SK-N-MC (cell line): ENCODE results near the gene LINGO4.

ENCODE experiments used
- EZH2 ChIP-seq: fragments of 200-600 bp; sonication (generic); IDR thresholded peaks from one replicate; pipeline ENCODE4 v1.6.1; 2017; ENCODE audit warnings: antibody characterized with exemption
- FOXP2 ChIP-seq: optimal IDR thresholded peaks from 2 replicates; pipeline ENCODE3; 2011; ENCODE audit warnings: mild to moderate bottlenecking, moderate library complexity; ENCODE audit not compliant: insufficient read depth; ENCODE audit errors: extremely low read length, control extremely low read depth
- POLR2AphosphoS5 ChIP-seq: IDR thresholded peaks from 2 replicates; pipeline ENCODE4 v1.6.1; 2012; ENCODE audit warnings: mild to moderate bottlenecking, low read depth, low read length, borderline replicate concordance

DNA sequence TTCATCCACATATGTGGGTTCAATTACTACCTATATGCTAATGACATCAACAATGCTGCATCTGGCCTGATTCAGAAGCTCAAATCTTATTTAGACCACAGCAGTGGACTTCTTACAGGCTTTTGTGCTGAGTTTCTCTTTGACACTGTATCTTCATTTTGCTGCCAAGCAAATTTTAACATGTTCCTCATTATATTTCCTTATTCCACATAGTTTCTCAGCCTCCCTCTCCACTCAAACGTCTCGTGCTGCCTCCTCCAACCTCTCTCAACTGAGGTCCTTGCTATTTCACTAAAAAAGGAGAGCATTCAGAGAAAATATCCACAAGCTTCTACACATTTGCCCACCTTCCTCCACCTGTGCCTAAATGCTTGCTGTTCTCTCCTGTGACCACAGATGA is 21.4 kb downstream of the LINGO4 start:
- TF ChIP-seq EZH2 (no peak), POLR2AphosphoS5 (no peak), FOXP2 (no peak)
